Measurements from ENCODE around the gene C16orf46. TPM values are rescaled to one million over a fixed set of nuclear protein-coding genes. Genes with fewer than 3 reads are reported as not detected.

C16orf46 gene
- total RNA-seq, 4 donors from 2014 or later: 0.70 to 3.2 (median 1.6) TPM; not detected in 1

DNA sequence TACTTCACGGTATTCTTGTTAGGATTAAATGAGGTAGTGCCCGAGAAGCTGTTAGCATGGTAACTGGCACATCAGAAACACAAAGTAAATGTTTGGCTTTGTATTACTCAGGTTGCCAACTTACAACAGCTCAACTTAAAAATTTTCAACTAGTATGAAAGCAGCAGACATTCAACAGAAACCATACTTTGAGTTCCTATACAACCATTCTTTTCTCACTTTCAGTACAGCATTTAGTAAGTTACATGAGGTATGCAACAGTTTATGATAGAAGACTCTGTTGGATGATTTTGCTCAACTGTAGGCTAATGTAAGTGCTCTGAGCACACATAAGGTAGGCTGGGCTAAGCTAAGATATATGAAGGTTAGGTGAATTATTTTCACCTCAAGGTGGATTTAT is 62.4 kb downstream of the C16orf46 start:
- Histone ChIP-seq H3K9me3 (no peaks in the 10 kb centered on the region), H3K4me3 (no peak overlapping the region), H3K27me3 (no peaks in the 10 kb centered on the region), H3K27ac (no peak overlapping the region), H3K36me3 (peaks cover 0 to 25% (median 0%) of the 10 kb centered on the region in 3 donors), H3K4me1 (no peaks in the 10 kb centered on the region)
- no peak for DNase-seq
- TF ChIP-seq POLR2A (IDR thresholded peaks at IDR 0.05): no peak
- TF ChIP-seq, protein P1, sequence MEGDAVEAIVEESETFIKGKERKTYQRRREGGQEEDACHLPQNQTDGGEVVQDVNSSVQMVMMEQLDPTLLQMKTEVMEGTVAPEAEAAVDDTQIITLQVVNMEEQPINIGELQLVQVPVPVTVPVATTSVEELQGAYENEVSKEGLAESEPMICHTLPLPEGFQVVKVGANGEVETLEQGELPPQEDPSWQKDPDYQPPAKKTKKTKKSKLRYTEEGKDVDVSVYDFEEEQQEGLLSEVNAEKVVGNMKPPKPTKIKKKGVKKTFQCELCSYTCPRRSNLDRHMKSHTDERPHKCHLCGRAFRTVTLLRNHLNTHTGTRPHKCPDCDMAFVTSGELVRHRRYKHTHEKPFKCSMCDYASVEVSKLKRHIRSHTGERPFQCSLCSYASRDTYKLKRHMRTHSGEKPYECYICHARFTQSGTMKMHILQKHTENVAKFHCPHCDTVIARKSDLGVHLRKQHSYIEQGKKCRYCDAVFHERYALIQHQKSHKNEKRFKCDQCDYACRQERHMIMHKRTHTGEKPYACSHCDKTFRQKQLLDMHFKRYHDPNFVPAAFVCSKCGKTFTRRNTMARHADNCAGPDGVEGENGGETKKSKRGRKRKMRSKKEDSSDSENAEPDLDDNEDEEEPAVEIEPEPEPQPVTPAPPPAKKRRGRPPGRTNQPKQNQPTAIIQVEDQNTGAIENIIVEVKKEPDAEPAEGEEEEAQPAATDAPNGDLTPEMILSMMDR (IDR thresholded peaks at IDR 0.05): no peak

DNA sequence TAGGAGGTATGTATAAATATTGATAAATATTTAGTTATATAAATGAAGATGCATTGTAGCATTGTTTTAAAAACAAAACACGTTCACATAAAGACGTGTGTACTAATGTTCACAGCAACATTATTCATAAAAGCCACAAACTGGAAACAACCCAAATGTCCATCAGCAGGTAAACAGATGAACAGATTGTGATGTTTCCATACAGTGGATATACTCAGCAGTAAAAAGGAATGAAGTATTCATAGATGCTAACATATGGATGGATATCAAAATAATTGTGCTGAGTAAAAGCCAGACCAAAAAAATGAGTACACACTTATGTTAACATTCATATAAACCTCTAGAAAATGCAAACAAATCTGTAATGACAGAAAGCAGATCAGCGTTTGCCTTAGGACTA is 64.1 kb downstream of the C16orf46 start:
- Histone ChIP-seq H3K27me3 (no peaks in the 10 kb centered on the region), H3K27ac (no peak overlapping the region), H3K4me3 (no peak overlapping the region), H3K9me3 (no peaks in the 10 kb centered on the region), H3K36me3 (peaks cover 0 to 20% (median 0%) of the 10 kb centered on the region in 3 donors), H3K4me1 (peaks cover 0 to 4% (median 0%) of the 10 kb centered on the region in 4 donors)
- DNase-seq: no peak
- TF ChIP-seq POLR2A (IDR thresholded peaks at IDR 0.05): no peak
- TF ChIP-seq, protein P1 (IDR thresholded peaks at IDR 0.05): no peak

Small RNA genes lying within 50 kb of the gene (small RNA-seq; reads per million reads assigned to genes)
- gene AC092718.3: 0 reads per million in 2 donors
- 0 reads per million in 2 donors for gene RNU6-1191P

Other genes with a start within 250 kb of the C16orf46 start
- gene CMC2, start 70.4 kb downstream of the C16orf46 start, total RNA-seq: 10 to 100 TPM; 14.0 to 54.5 (median 34.3) TPM
- 10 to 100 TPM in 1 of 4 donors, 1 to 10 TPM in 2, under 1 TPM in 1; 0.47 to 88.3 (median 3.5) TPM for gene CENPN, start 70.0 kb downstream of the C16orf46 start, total RNA-seq
- gene ATMIN, start 41.4 kb downstream of the C16orf46 start, total RNA-seq: 10 to 100 TPM; 25.6 to 37.0 (median 32.6) TPM
- gene GCSH, start 19.2 kb upstream of the C16orf46 start, total RNA-seq: 10 to 100 TPM in 1 of 4 donors, 1 to 10 TPM in 3; 2.7 to 23.1 (median 5.0) TPM
- 10 to 100 TPM in 2 of 4 donors, 1 to 10 TPM in 2; 7.9 to 16.0 (median 12.3) TPM for gene BCO1, start 161.5 kb upstream of the C16orf46 start, total RNA-seq
- 10 to 100 TPM in 3 of 4 donors, 1 to 10 TPM in 1; 7.4 to 15.2 (median 11.9) TPM for gene GAN, start 237.7 kb upstream of the C16orf46 start, total RNA-seq

Data from Peyer's patch (tissue), 4 donors.